GM21447 (cell line): ENCODE results near the gene THRSP.
A peak's percentile ranks its signal among the peaks of the same experiment; 100 is the strongest.
"Not testable (repeated sequence)": the region's sequence is repeated elsewhere in the genome, so short reads cannot be mapped to it uniquely, and the experiment has no call there.

ENCODE experiments used
- ATAC-seq: cut with Tn5 transposase; IDR thresholded peaks from one replicate; pipeline ENCODE4 v1.9.1; 2021; ENCODE audit not compliant: unreplicated experiment

The THRSP gene

DNA sequence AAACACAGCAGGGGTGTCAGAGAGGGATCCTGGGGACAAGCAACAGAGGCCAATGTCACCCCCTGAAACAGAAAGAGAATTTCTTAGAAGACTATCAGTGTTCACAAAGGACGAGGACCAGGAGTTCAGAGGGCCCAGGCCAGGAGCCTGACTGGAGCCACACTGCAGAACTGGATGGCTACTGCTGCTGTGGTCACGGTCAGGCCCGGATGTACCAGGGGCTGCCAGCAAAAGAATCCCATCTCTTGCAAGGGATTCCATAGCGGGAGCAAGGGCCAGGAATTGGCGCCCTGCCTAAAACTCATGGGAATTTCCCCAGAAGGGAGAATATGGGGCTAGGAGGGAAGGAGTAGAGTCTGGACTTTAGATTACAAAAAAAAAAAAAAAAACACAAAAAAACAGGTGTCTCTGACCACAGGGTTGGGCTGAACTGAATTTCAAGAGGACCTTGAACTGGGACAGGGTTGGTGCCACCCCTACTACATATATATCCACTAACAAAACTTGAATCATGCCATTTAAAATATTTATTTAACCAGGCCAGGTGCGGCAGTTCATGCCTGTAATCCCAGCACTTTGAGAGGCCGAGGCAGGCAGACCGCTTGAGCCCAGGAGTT lies 24.9 kb upstream of the THRSP start:
- ATAC-seq: no peak

GRCh38 chr11:78039391-78039918 lies 24.2 kb upstream of the THRSP start:
- no peak for ATAC-seq

GRCh38 chr11:78039919-78040671 lies 23.6 kb upstream of the THRSP start:
- ATAC-seq: peak; percentile 80

GRCh38 chr11:78040691-78041379 lies 22.8 kb upstream of the THRSP start:
- ATAC-seq: no peak

- ATAC-seq: not testable (repeated sequence)
Measured at GRCh38 chr11:78041380-78041719, 22.3 kb upstream of the THRSP start.

DNA sequence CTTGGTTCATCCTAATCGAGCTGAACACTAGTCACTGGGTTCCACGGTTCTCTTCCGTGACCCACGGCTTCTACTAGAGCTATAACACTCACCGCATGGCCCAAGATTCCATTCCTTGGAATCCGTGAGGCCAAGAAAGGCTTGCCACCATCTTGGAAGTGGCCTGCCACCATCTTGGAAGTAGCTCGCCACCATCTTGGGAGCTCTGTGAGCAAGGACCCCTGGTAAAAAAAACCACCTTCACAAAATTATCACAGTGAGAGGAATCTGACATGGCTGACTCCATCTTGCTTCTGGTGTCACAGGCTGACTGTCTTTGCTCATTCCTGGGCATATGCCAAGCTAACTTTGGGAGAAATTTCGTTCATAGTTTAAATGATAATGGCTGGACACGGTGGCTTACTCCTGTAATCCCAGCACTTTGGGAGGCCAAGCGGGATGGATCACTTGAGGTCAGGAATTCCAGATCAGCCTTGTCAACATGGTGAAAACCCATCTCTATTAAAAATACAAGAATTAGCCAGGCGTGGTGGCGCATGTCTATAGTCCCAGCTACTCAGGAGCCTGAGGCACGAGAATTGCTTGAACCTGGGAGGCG lies 21.7 kb upstream of the THRSP start:
- ATAC-seq: no peak

- no peak for ATAC-seq
Measured at GRCh38 chr11:78044706-78045105, 19.0 kb upstream of the THRSP start.

- peak; percentile 67 for ATAC-seq
Measured at GRCh38 chr11:78045851-78046485, 17.7 kb upstream of the THRSP start.

- no peak for ATAC-seq
Measured at GRCh38 chr11:78046486-78046854, 17.2 kb upstream of the THRSP start.

GRCh38 chr11:78048561-78048960 lies 15.1 kb upstream of the THRSP start:
- ATAC-seq: no peak

GRCh38 chr11:78049348-78049747 lies 14.3 kb upstream of the THRSP start:
- no peak for ATAC-seq

DNA sequence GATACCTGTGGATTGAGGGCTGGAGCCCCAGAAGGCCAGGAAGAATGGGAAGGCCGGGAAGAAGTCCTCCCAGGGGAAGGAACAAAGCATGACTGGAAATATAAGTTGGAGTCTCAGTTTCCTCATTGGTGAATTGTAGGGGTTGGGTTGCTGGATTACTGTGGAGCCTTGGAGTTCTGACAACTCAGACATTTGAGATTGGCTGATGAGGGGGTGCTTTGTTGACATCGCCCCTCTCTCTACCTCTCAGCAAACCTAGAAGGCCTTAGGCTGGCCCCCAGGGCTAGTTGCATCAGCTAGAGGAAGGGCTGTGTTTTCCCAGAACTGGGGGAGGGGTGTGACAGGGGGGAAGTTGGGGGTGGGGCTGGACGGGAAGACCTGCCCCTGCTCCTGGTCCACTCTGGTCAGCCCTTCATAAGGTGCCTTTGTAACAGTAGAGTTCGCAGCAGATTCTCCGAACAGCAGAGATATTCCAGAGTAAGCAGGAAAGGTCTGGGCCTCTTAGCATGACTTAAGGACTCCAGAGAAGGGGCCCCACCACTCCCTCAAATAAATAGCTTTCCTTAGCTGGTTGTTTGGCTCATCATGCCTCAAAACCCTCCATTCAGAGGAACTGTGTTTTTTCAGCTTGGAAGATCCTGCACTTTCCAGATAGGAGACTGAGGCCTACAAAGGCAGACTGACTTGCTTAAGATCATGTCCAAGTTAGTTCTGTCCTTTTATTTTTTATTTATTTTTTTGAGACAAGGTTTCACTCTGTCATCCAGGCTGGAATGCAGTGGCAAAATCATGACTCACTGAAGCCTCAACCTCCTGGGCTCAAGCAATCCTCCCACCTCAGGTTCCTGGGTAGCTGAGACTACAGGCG lies 12.5 kb upstream of the THRSP start:
- ATAC-seq: no peak

- no peak for ATAC-seq
Measured at GRCh38 chr11:78054971-78055370, 8.7 kb upstream of the THRSP start.

DNA sequence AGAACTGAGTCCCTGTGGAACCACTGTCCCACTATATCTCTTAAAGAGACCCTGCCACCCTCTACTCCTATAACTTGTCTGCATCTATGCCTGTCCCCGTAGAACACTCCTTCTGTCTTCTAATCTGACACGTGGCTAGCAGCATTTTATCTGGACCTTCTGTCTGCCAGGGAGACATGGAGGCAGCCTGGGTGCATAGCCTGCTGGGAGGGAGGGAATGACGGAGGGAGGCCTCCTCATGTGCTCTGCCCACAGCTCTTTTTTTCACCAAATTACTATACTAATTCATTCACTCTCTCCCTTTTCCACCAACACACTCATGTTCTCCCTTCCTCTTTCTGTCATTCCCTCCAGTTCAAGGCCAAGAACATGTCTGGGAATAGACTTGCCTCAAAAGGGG lies 7.6 kb upstream of the THRSP start:
- ATAC-seq: no peak

- ATAC-seq: no peak
Measured at GRCh38 chr11:78057462-78058055, 6.1 kb upstream of the THRSP start.

GRCh38 chr11:78059749-78060328 lies 3.8 kb upstream of the THRSP start:
- not testable (repeated sequence) for ATAC-seq

GRCh38 chr11:78060533-78060932 lies 3.1 kb upstream of the THRSP start:
- ATAC-seq: no peak

GRCh38 chr11:78061088-78061920 lies 2.4 kb upstream of the THRSP start:
- no peak for ATAC-seq

- ATAC-seq: no peak
Measured at GRCh38 chr11:78061921-78062311, 1.7 kb upstream of the THRSP start.
